GM12878 (cell line): ENCODE measurements around the gene GGPS1. TPM values are rescaled to one million over a fixed set of nuclear protein-coding genes. Genes with fewer than 3 reads are reported as not detected.

Experiments
- BRCA1 ChIP-seq: IDR thresholded peaks from 2 replicates; pipeline ENCODE4 v1.6.1; 2011; ENCODE audit warnings: low read depth, low read length, improper control_type of control experiment
- CBFB ChIP-seq: IDR thresholded peaks from 2 replicates; pipeline ENCODE4 v1.6.1; 2016; ENCODE audit warnings: antibody characterized with exemption, low read depth
- CBX3 ChIP-seq: fragments of 200-600 bp; sonication (generic); IDR thresholded peaks from 2 replicates; pipeline ENCODE4 v1.6.1; 2016; ENCODE audit warnings: low read depth, borderline replicate concordance
- CBX5 ChIP-seq: sonication (generic); IDR thresholded peaks from 2 replicates; pipeline ENCODE4 v1.6.1; 2016; ENCODE audit warnings: low read depth, moderate library complexity, mild to moderate bottlenecking, inconsistent platforms
- CEBPB ChIP-seq, 2 experiments: fragments of 150-350 bp in 1 of 2; IDR thresholded peaks; 2 replicates each; pipeline ENCODE4 v1.6.1; 2012 to 2014; ENCODE audit warnings: low read depth in 2 of 2, low read length in 2 of 2, borderline replicate concordance in 1 of 2, inconsistent platforms in 1 of 2
- CHD4 ChIP-seq: fragments of 200-600 bp; sonication (generic); IDR thresholded peaks from 2 replicates; pipeline ENCODE4 v1.6.1; 2016; ENCODE audit warnings: mild to moderate bottlenecking
- CREM ChIP-seq: IDR thresholded peaks from 2 replicates; pipeline ENCODE4 v1.6.1; 2014; ENCODE audit warnings: antibody characterized with exemption, low read depth
- EZH2 ChIP-seq: IDR thresholded peaks from 2 replicates; pipeline ENCODE4 v1.6.1; 2012; ENCODE audit warnings: low read depth, mild to moderate bottlenecking, control low read depth, inconsistent platforms, low read length, borderline replicate concordance; ENCODE audit not compliant: control insufficient read depth
- FOXK2 ChIP-seq: fragments of 450-650 bp; IDR thresholded peaks from 2 replicates; pipeline ENCODE4 v1.6.1; 2017; ENCODE audit warnings: mild to moderate bottlenecking, moderate library complexity
- GATAD2B ChIP-seq: fragments of 450-650 bp; conservative IDR thresholded peaks from 2 replicates; pipeline ENCODE4 v1.6.1; 2017; ENCODE audit warnings: low read depth, mild to moderate bottlenecking, moderate library complexity
- IKZF1 ChIP-seq: fragments of 450-650 bp; conservative IDR thresholded peaks from 2 replicates; pipeline ENCODE4 v1.6.1; 2017; ENCODE audit warnings: antibody characterized with exemption, mild to moderate bottlenecking
- KDM1A ChIP-seq: fragments of 200-600 bp; sonication (generic); IDR thresholded peaks from 2 replicates; pipeline ENCODE4 v1.6.1; 2016; ENCODE audit warnings: borderline replicate concordance
- MEF2A ChIP-seq: IDR thresholded peaks from 2 replicates; pipeline ENCODE4 v1.6.1; 2011; ENCODE audit warnings: low read depth, mild to moderate bottlenecking, low read length, moderate library complexity; ENCODE audit not compliant: insufficient read depth
- NR2C2 ChIP-seq: IDR thresholded peaks from 2 replicates; pipeline ENCODE4 v1.6.1; 2011; ENCODE audit warnings: borderline replicate concordance, low read depth; ENCODE audit not compliant: control insufficient read depth, insufficient read length
- PAX8 ChIP-seq: fragments of 450-650 bp; IDR thresholded peaks from 2 replicates; pipeline ENCODE4 v1.6.1; 2017; ENCODE audit warnings: mild to moderate bottlenecking, moderate library complexity
- POLR2AphosphoS5 ChIP-seq: IDR thresholded peaks from 2 replicates; pipeline ENCODE4 v1.6.1; 2011; ENCODE audit warnings: mild to moderate bottlenecking, low read length, inconsistent platforms
- SMAD5 ChIP-seq: IDR thresholded peaks from 2 replicates; pipeline ENCODE4 v1.6.1; 2016; ENCODE audit warnings: antibody characterized with exemption, low read depth
- SRF ChIP-seq, 2 experiments: IDR thresholded peaks; 2 replicates each; pipeline ENCODE4 v1.6.1; 2011; ENCODE audit warnings: low read depth in 2 of 2, low read length in 2 of 2, mild to moderate bottlenecking in 1 of 2, moderate library complexity in 1 of 2
- STAT3 ChIP-seq: IDR thresholded peaks from 2 replicates; pipeline ENCODE4 v1.6.1; 2011; ENCODE audit warnings: low read depth, low read length, improper control_type of control experiment
- TARDBP ChIP-seq: IDR thresholded peaks from 2 replicates; pipeline ENCODE4 v1.6.1; 2016; ENCODE audit warnings: borderline replicate concordance
- TCF7 ChIP-seq: IDR thresholded peaks from 2 replicates; pipeline ENCODE4 v1.6.1; 2014; ENCODE audit warnings: antibody characterized with exemption, borderline replicate concordance
- WRNIP1 ChIP-seq: IDR thresholded peaks from 2 replicates; pipeline ENCODE4 v1.6.1; 2011; ENCODE audit warnings: low read depth, low read length, improper control_type of control experiment, borderline replicate concordance
- ZNF24 ChIP-seq: fragments of 450-650 bp; IDR thresholded peaks from 2 replicates; pipeline ENCODE4 v1.6.1; 2017; ENCODE audit warnings: antibody characterized with exemption, mild to moderate bottlenecking
- ZNF274 ChIP-seq: IDR thresholded peaks from one replicate; pipeline ENCODE4 v1.8.0; 2011; ENCODE audit not compliant: insufficient read length, insufficient read depth
- polyA plus RNA-seq, 11 experiments: library from polyadenylated mRNA; depleted of rRNA in 4 of 11; unstranded in 6 of 11; stranded (reverse) in 5 of 11; fragments of >200 nt; fragmentation: Nextera tagmentation in 4 of 11; fragmentation: Illumina TruSeq in 1 of 11; extraction: Ambion mirVana in 4 of 11; extraction: Trizol in 1 of 11; gene quantifications; 1 replicate in 1 of 11; 2 replicates in 10 of 11; pipeline versions ENCODE4 v1.2.1 to v1.2.3, GENCODE V29; 2011 to 2016; ENCODE audit warnings: inconsistent platforms in 2 of 11, missing spikeins in 2 of 11, low read depth in 1 of 11
- total RNA-seq, 4 experiments: library from RNA; depleted of rRNA in 3 of 4; stranded (reverse); fragments of >200 nt in 3 of 4; fragmentation: Illumina TruSeq in 1 of 4; extraction: Trizol in 1 of 4; gene quantifications; 2 replicates each; pipeline versions ENCODE4 v1.2.1 to v1.2.3, GENCODE V29; 2013 to 2021
- TF ChIP-seq, protein P1 (sequence below): IDR thresholded peaks from 2 replicates; pipeline ENCODE4 v1.6.1; 2012; ENCODE audit warnings: low read depth, low read length, improper control_type of control experiment
- TF ChIP-seq, protein P2 (sequence below): IDR thresholded peaks from 2 replicates; pipeline ENCODE4 v1.6.1; 2012; ENCODE audit warnings: low read depth, low read length, improper control_type of control experiment
- TF ChIP-seq, protein P3 (sequence below): fragments of 450-650 bp; IDR thresholded peaks from 2 replicates; pipeline ENCODE4 v1.6.1; 2016; ENCODE audit warnings: mild to moderate bottlenecking

GGPS1 gene
- total and polyA plus RNA-seq, 10 of the 15 experiments (the other 5 are each of a cell fraction or from before 2014, with no cell fraction given): 15.1 to 36.0 (median 25.3) TPM

DNA sequence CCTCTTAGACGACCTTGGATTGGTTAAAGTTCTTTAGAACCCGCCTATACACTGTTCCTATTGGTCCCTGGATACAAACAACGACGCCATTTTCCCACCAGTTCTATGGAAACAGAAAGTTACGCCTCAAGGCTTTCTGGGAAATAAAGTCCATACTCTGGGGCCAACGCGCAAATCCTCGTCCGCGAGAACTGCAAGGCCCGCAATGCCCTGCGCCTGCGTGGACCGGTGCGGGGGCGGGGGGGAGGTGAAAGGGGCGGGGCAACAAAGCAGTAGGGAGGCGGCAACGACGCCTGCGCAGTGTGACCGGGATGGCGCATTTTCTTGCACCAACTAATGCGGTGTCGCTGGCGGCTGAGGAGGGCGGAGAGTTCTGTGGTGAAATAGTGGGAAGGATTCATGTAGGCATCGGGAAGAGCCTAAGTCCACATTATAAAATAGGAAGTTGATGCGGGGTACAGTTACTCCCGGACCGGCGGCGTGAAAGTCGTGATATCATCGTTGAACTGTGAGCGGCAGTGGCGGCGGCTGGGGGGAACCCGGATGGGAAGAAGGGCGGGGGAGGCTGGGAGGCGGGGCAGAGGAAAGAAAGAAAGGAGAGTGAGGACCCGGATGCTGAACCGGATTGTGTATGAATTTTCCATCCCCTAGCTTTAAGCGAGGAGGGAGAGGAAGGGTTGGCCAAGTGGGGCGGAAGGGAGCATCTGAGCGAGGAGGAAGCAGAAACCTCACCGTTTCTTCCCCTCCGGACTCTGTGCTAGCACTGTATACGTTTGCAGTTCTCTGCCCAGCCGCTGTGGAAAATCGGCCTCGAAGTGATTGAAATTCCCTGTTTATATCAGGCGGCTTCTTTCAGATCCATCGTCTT, at the start of gene GGPS1 (continued):
- TF ChIP-seq TCF7: no peak
- TF ChIP-seq MEF2A: no peak
- TF ChIP-seq POLR2AphosphoS5: peak; percentile 82
- TF ChIP-seq, protein P1, sequence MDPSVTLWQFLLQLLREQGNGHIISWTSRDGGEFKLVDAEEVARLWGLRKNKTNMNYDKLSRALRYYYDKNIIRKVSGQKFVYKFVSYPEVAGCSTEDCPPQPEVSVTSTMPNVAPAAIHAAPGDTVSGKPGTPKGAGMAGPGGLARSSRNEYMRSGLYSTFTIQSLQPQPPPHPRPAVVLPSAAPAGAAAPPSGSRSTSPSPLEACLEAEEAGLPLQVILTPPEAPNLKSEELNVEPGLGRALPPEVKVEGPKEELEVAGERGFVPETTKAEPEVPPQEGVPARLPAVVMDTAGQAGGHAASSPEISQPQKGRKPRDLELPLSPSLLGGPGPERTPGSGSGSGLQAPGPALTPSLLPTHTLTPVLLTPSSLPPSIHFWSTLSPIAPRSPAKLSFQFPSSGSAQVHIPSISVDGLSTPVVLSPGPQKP: peak; percentile 47; the same call in 1 of the 2 replicates
- TF ChIP-seq CBX5: no peak
- TF ChIP-seq FOXK2: no peak
- TF ChIP-seq EZH2: no peak
- no peak for TF ChIP-seq STAT3
- TF ChIP-seq WRNIP1: 0 out of 2 replicates have a peak, but pooled peaks have one; percentile 35
- TF ChIP-seq SMAD5: peak; percentile 87
- TF ChIP-seq KDM1A: no peak
- no peak; the same call in 1 of the 2 replicates for TF ChIP-seq BRCA1
- TF ChIP-seq CREM: peak; percentile 87; the same call in 1 of the 2 replicates
- TF ChIP-seq CEBPB (IDR thresholded peaks at IDR 0.05; ENCODE audit: borderline replicate concordance in 1 of 2, low read depth in 2 of 2, low read length in 2 of 2): no peak
- no peak for TF ChIP-seq CBX3
- TF ChIP-seq IKZF1: peak; percentile 68
- no peak for TF ChIP-seq ZNF24
- no peak for TF ChIP-seq ZNF274
- TF ChIP-seq TARDBP: peak; percentile 84; the same call in 1 of the 2 replicates
- TF ChIP-seq, protein P2, sequence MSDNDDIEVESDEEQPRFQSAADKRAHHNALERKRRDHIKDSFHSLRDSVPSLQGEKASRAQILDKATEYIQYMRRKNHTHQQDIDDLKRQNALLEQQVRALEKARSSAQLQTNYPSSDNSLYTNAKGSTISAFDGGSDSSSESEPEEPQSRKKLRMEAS: peak; percentile 54; the same call in 1 of the 2 replicates
- TF ChIP-seq CBFB: peak; percentile 10; the same call in 1 of the 2 replicates
- TF ChIP-seq NR2C2: no peak
- TF ChIP-seq CHD4: no peak
- TF ChIP-seq PAX8: no peak
- TF ChIP-seq GATAD2B: no peak
- TF ChIP-seq, protein P3, sequence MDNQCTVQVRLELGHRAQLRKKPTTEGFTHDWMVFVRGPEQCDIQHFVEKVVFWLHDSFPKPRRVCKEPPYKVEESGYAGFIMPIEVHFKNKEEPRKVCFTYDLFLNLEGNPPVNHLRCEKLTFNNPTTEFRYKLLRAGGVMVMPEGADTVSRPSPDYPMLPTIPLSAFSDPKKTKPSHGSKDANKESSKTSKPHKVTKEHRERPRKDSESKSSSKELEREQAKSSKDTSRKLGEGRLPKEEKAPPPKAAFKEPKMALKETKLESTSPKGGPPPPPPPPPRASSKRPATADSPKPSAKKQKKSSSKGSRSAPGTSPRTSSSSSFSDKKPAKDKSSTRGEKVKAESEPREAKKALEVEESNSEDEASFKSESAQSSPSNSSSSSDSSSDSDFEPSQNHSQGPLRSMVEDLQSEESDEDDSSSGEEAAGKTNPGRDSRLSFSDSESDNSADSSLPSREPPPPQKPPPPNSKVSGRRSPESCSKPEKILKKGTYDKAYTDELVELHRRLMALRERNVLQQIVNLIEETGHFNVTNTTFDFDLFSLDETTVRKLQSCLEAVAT: peak; percentile 76; the same call in 1 of the 2 replicates
- 0 out of 4 replicates have a peak, but pooled peaks of 1 of the 2 experiments have one; percentile 25 for TF ChIP-seq SRF (IDR thresholded peaks at IDR 0.05; ENCODE audit: low read depth in 2 of 2, low read length in 2 of 2)
